ENCODE data around the gene SPTLC3. TPM values are rescaled to one million over a fixed set of nuclear protein-coding genes. Genes with fewer than 3 reads are reported as not detected.
"Not testable (repeated sequence)": the region's sequence is repeated elsewhere in the genome, so short reads cannot be mapped to it uniquely, and the experiment has no call there.

The SPTLC3 gene
- total RNA-seq, 1 experiment from 2014 or later = 0.03 TPM

DNA sequence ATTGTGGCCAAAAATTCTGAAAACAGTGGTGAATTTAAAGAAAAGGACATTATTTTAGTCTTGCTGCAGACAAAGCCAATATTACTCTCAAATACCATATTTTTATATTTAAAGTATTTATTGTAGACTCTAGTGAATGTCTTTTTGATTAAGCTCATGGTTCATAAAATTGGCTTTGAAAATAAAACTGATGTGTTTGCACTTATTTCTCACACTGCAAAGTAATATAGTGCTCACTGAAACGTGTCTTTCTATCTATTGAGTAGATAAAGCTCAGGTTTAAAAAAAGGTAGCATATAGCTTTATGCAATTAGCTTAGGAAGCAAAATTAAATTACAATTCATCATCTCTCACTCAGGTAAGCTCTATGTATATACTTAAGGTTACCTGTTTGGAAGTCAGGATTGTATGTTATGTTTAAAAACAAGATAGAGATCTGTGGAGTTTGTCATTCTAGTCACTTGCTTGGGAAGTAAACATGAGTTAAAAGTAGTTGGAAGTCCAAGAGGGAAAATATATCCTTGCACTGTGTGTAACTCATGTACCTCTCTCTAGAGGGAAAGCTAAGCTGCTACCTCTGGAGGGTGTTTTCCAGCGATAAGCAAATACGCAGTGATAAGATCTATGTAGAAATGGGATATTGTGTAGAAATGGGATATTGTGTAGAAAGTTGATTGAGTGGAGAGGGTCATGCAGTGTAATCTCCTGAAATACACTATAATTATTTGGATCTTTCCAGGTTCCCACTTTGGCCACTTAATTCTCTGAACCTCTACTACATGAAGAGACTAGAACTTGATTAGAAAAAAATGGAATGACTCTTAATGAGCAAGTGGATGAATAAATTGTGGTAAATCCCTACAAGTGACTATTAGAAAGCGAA lies 29.9 kb upstream of the SPTLC3 start:
- H3K4me3 ChIP-seq (ENCODE audit: low read depth in 2 of 2, low read length in 2 of 2) = no peak overlapping the region
- ChIA-PET CTCF (no interaction called here), POLR2A (interaction anchor here (0.8 kb wide), 1 partner anchor 810 kb away, joined by 3 read pairs; no protein-coding TSS in a partner anchor)
- no peak for DNase-seq (ENCODE audit: low read depth, low spot score)
- no peaks in the 10 kb centered on the region for H3K9me3 ChIP-seq (ENCODE audit: control insufficient read depth, insufficient read depth, low read depth, low read length)
- H3K4me1 ChIP-seq (ENCODE audit: control insufficient read depth, insufficient read depth, low read length) = no peaks in the 10 kb centered on the region
- TF ChIP-seq TCF7L2 (IDR thresholded peaks at IDR 0.05; ENCODE audit: low read depth, low read length) (no peak), POLR2AphosphoS5 (IDR thresholded peaks at IDR 0.05; ENCODE audit: low read depth, low read length) (no peak), SIN3A (IDR thresholded peaks at IDR 0.05; ENCODE audit: borderline replicate concordance, insufficient read depth, low read depth, low read length) (no peak)
- TF ChIP-seq, protein P1, sequence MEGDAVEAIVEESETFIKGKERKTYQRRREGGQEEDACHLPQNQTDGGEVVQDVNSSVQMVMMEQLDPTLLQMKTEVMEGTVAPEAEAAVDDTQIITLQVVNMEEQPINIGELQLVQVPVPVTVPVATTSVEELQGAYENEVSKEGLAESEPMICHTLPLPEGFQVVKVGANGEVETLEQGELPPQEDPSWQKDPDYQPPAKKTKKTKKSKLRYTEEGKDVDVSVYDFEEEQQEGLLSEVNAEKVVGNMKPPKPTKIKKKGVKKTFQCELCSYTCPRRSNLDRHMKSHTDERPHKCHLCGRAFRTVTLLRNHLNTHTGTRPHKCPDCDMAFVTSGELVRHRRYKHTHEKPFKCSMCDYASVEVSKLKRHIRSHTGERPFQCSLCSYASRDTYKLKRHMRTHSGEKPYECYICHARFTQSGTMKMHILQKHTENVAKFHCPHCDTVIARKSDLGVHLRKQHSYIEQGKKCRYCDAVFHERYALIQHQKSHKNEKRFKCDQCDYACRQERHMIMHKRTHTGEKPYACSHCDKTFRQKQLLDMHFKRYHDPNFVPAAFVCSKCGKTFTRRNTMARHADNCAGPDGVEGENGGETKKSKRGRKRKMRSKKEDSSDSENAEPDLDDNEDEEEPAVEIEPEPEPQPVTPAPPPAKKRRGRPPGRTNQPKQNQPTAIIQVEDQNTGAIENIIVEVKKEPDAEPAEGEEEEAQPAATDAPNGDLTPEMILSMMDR (IDR thresholded peaks at IDR 0.05) = no peak
- TF ChIP-seq, protein P2, sequence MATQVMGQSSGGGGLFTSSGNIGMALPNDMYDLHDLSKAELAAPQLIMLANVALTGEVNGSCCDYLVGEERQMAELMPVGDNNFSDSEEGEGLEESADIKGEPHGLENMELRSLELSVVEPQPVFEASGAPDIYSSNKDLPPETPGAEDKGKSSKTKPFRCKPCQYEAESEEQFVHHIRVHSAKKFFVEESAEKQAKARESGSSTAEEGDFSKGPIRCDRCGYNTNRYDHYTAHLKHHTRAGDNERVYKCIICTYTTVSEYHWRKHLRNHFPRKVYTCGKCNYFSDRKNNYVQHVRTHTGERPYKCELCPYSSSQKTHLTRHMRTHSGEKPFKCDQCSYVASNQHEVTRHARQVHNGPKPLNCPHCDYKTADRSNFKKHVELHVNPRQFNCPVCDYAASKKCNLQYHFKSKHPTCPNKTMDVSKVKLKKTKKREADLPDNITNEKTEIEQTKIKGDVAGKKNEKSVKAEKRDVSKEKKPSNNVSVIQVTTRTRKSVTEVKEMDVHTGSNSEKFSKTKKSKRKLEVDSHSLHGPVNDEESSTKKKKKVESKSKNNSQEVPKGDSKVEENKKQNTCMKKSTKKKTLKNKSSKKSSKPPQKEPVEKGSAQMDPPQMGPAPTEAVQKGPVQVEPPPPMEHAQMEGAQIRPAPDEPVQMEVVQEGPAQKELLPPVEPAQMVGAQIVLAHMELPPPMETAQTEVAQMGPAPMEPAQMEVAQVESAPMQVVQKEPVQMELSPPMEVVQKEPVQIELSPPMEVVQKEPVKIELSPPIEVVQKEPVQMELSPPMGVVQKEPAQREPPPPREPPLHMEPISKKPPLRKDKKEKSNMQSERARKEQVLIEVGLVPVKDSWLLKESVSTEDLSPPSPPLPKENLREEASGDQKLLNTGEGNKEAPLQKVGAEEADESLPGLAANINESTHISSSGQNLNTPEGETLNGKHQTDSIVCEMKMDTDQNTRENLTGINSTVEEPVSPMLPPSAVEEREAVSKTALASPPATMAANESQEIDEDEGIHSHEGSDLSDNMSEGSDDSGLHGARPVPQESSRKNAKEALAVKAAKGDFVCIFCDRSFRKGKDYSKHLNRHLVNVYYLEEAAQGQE (IDR thresholded peaks at IDR 0.05; ENCODE audit: insufficient read depth in 1 of 2, low read depth in 2 of 2, low read length in 1 of 2) = no peak
- H3K27me3 ChIP-seq (ENCODE audit: control insufficient read depth, insufficient read depth, low read length) = no peaks in the 10 kb centered on the region
- ATAC-seq = no peak
- no peak overlapping the region for H3K27ac ChIP-seq (ENCODE audit: low read length)
- BruUV-seq (replicated peaks) = no TSS peak
- in situ Hi-C loops (cut with HindIII; ENCODE audit: low pct_unique_long_range_greater_than_20kb, low sequenced_read_pairs) (no loop called here), intact Hi-C loops (cut with micrococcal nuclease; ENCODE audit: unreplicated experiment) (no loop called here)
- H3K36me3 ChIP-seq (ENCODE audit: control insufficient read depth, insufficient read depth, low read length) = no peaks in the 10 kb centered on the region

DNA sequence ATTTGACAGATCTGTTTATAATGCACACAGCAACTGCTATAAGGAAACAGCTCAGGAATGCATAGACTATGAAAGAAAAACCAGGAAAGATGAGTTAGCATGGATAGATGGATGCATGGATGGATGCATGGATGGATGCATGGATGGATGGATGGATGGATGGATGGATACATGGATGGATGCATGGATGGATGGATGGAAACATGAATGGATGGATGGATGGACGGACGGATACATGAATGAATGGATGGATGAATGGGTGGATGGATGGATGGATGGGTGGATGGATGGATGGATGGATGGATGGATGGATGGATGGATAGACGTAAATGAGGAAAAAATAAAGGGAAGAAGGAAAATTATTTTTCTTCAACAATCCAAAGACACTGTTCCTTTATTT lies 29.1 kb upstream of the SPTLC3 start:
- BruUV-seq (replicated peaks); H3K27ac ChIP-seq (ENCODE audit: low read length); H3K4me3 ChIP-seq (ENCODE audit: low read depth in 2 of 2, low read length in 2 of 2); H3K27me3 ChIP-seq (ENCODE audit: control insufficient read depth, insufficient read depth, low read length); ATAC-seq; H3K36me3 ChIP-seq (ENCODE audit: control insufficient read depth, insufficient read depth, low read length); H3K4me1 ChIP-seq (ENCODE audit: control insufficient read depth, insufficient read depth, low read length); intact Hi-C loops (cut with micrococcal nuclease; ENCODE audit: unreplicated experiment); in situ Hi-C loops (cut with HindIII; ENCODE audit: low pct_unique_long_range_greater_than_20kb, low sequenced_read_pairs); DNase-seq (ENCODE audit: low read depth, low spot score); H3K9me3 ChIP-seq (ENCODE audit: control insufficient read depth, insufficient read depth, low read depth, low read length); CTCF ChIA-PET: not testable (repeated sequence)
- POLR2A ChIA-PET = interaction anchor here (0.8 kb wide), 1 partner anchor 809 kb away, joined by 3 read pairs; no protein-coding TSS in a partner anchor

DNA sequence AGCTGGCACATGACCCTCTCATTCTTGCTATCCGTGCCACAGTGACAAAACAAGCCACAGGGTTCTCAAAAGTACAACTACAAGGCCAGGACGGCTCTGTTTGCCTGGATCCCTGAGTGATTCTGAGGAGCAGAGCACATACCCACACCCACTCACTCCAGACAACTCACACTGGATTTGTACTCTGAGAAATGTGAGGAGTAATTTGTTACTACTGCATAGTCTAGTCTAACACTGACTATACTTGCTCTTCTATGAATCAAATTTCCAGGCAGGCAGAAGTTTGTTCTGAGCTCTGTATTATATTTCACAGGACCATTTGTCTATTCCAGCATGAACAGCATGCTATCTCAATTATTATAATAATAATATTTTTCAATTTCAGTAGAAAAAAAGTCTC lies 26.7 kb upstream of the SPTLC3 start:
- POLR2A ChIA-PET = no interaction called here
- no TSS peak for BruUV-seq (replicated peaks)

More for the DNA sequence above, 26.7 kb upstream of the SPTLC3 start:
- intact Hi-C loops (cut with micrococcal nuclease; ENCODE audit: unreplicated experiment) (no loop called here), in situ Hi-C loops (cut with HindIII; ENCODE audit: low pct_unique_long_range_greater_than_20kb, low sequenced_read_pairs) (no loop called here)
- no peak overlapping the region for H3K27ac ChIP-seq (ENCODE audit: low read length)
- no peak for DNase-seq (ENCODE audit: low read depth, low spot score)
- no peak overlapping the region for H3K4me3 ChIP-seq (ENCODE audit: low read depth in 2 of 2, low read length in 2 of 2)
- no peaks in the 10 kb centered on the region for H3K4me1 ChIP-seq (ENCODE audit: control insufficient read depth, insufficient read depth, low read length)
- TF ChIP-seq SIN3A (IDR thresholded peaks at IDR 0.05; ENCODE audit: borderline replicate concordance, insufficient read depth, low read depth, low read length) = no peak
- CTCF ChIA-PET = no interaction called here
- no peak for ATAC-seq
- no peaks in the 10 kb centered on the region for H3K9me3 ChIP-seq (ENCODE audit: control insufficient read depth, insufficient read depth, low read depth, low read length)
- no peaks in the 10 kb centered on the region for H3K27me3 ChIP-seq (ENCODE audit: control insufficient read depth, insufficient read depth, low read length)
- no peaks in the 10 kb centered on the region for H3K36me3 ChIP-seq (ENCODE audit: control insufficient read depth, insufficient read depth, low read length)
